Activated B cell treated with CpG ODN at 0.5 μM for 24 hours (primary cell): Measurements from ENCODE around the gene PSEN2. TPM values are rescaled to one million over a fixed set of nuclear protein-coding genes. Genes with fewer than 3 reads are reported as not detected.
A peak's percentile ranks its signal among the peaks of the same experiment; 100 is the strongest.

Experiments used
- ATAC-seq: fragments of 200-7000 bp; cut with Tn5 transposase; one replicate; pipeline ENCODE4 v1.10.0; 2021; ENCODE audit warnings: low read depth, mild to moderate bottlenecking, moderate library complexity
- CTCF ChIA-PET: fragments of 350-600 bp; sonication (Branson Sonifier 250); formaldehyde crosslinking; loops from one replicate; lab custom pipeline; 2021; ENCODE audit warnings: antibody characterized with exemption; lab: Charles Lee
- POLR2A ChIA-PET: fragments of 350-600 bp; sonication (Branson Sonifier 250); formaldehyde crosslinking; loops from one replicate; lab custom pipeline; 2021; ENCODE audit warnings: antibody characterized with exemption; lab: Charles Lee
- DNase-seq: peaks from one replicate; pipeline ENCODE4 v3.0.0; 2022
- H3K27ac Mint-ChIP-seq: one replicate; pipeline ENCODE4 v1.8.0; 2020; ENCODE audit warnings: mixed read lengths
- H3K27me3 Mint-ChIP-seq: one replicate; pipeline ENCODE4 v1.8.0; 2021; ENCODE audit warnings: mixed read lengths
- H3K36me3 Mint-ChIP-seq: one replicate; pipeline ENCODE4 v1.8.0; 2021; ENCODE audit warnings: low read depth, mixed read lengths
- H3K4me1 Mint-ChIP-seq: one replicate; pipeline ENCODE4 v1.8.0; 2021; ENCODE audit warnings: mixed read lengths
- H3K4me3 Mint-ChIP-seq: one replicate; pipeline ENCODE4 v1.8.0; 2020; ENCODE audit warnings: mild to moderate bottlenecking, mixed read lengths
- H3K9me3 Mint-ChIP-seq: one replicate; pipeline ENCODE4 v1.8.0; 2020; ENCODE audit warnings: mixed read lengths
- CTCF ChIP-seq: fragments of 200-600 bp; IDR thresholded peaks from one replicate; pipeline ENCODE4 v1.8.0; 2022; ENCODE audit warnings: antibody characterized with exemption, mild to moderate bottlenecking
- intact Hi-C: fragments of 100-400 bp; cut with micrococcal nuclease; formaldehyde crosslinking; loops from one replicate; pipeline ENCODE4 v1.15.1; 2024
- total RNA-seq: library from RNA; stranded (reverse); gene quantifications from 2 replicates; pipeline ENCODE4 v1.2.3, GENCODE V29; 2022

The PSEN2 gene
- 13.4 and 14.3 TPM in 2 replicates for total RNA-seq

- DNase-seq (peak; percentile 80), ATAC-seq (peak; percentile 96)
- CTCF ChIA-PET: interaction anchor here (0.7 to 1.3 kb wide), 2 partner anchors 244 kb away, joined by 3 to 5 read pairs; no protein-coding TSS in a partner anchor
- POLR2A ChIA-PET: interaction anchor here (0.7 to 1.6 kb wide), 5 partner anchors 12 to 743 kb away, joined by 3 to 6 read pairs (median 4); partner anchors contain the start of gene PARP1
- Mint-ChIP-seq H3K9me3 (no peaks in the 10 kb centered on the region), H3K4me3 (peak within 1 kb of the TSS; percentile 87), H3K4me1 (peaks cover 24% of the 10 kb centered on the region), H3K27ac (peak within 1 kb of the TSS; percentile 53), H3K27me3 (no peaks in the 10 kb centered on the region), H3K36me3 (peaks cover 3% of the 10 kb centered on the region)
- intact Hi-C loops: loop anchor here (1.0 to 5.0 kb wide), 3 partner anchors 12 to 238 kb away; no protein-coding TSS in a partner anchor
- no peak for TF ChIP-seq CTCF
Measured at GRCh38 chr1:226870401-226871279, at the start of gene PSEN2. Gene PSEN2, plus strand, starts transcription at chr1:226870616. Its CDS starts 11,292 bp downstream, at chr1:226881908.

- H3K36me3 Mint-ChIP-seq: no peaks in the 10 kb centered on the region
- CTCF ChIA-PET: interaction anchor here (1.5 kb wide), 1 partner anchor 195 kb away, joined by 3 read pairs; no protein-coding TSS in a partner anchor
- H3K4me3 Mint-ChIP-seq: no peak overlapping the region
- no peak for DNase-seq
- POLR2A ChIA-PET: no interaction called here
- no peaks in the 10 kb centered on the region for H3K9me3 Mint-ChIP-seq
- ATAC-seq: no peak
- H3K4me1 Mint-ChIP-seq: peaks cover 23% of the 10 kb centered on the region
- H3K27ac Mint-ChIP-seq: no peak overlapping the region
- H3K27me3 Mint-ChIP-seq: no peaks in the 10 kb centered on the region
- no peak for TF ChIP-seq CTCF
- intact Hi-C loops: no loop called here
Measured at GRCh38 chr1:226820941-226821718, 49.3 kb upstream of the PSEN2 start.

- H3K36me3 Mint-ChIP-seq: no peaks in the 10 kb centered on the region
- DNase-seq: no peak
- H3K9me3 Mint-ChIP-seq: no peaks in the 10 kb centered on the region
- POLR2A ChIA-PET: no interaction called here
- no peak for ATAC-seq
- H3K27ac Mint-ChIP-seq: no peak overlapping the region
- no peak for TF ChIP-seq CTCF
- no peak overlapping the region for H3K4me3 Mint-ChIP-seq
- no peaks in the 10 kb centered on the region for H3K27me3 Mint-ChIP-seq
- CTCF ChIA-PET: no interaction called here
- intact Hi-C loops: no loop called here
- peaks cover 23% of the 10 kb centered on the region for H3K4me1 Mint-ChIP-seq
Measured at GRCh38 chr1:226821719-226822085, 48.7 kb upstream of the PSEN2 start.

GRCh38 chr1:226823643-226824042 lies 46.8 kb upstream of the PSEN2 start:
- no peaks in the 10 kb centered on the region for H3K36me3 Mint-ChIP-seq
- no peak for TF ChIP-seq CTCF
- DNase-seq (no peak), ATAC-seq (no peak)
- H3K27me3 Mint-ChIP-seq: no peaks in the 10 kb centered on the region
- CTCF ChIA-PET: interaction anchor here (1.0 to 7.5 kb wide), 4 partner anchors 136 to 215 kb away, joined by 3 to 91 read pairs (median 15); no protein-coding TSS in a partner anchor
- peaks cover 37% of the 10 kb centered on the region for H3K4me1 Mint-ChIP-seq
- H3K4me3 Mint-ChIP-seq: no peak overlapping the region
- no peak overlapping the region for H3K27ac Mint-ChIP-seq
- H3K9me3 Mint-ChIP-seq: no peaks in the 10 kb centered on the region
- POLR2A ChIA-PET: interaction anchor here (0.5 to 1.4 kb wide), 3 partner anchors 25 to 200 kb away, joined by 4 to 5 read pairs (median 4); no protein-coding TSS in a partner anchor
- intact Hi-C loops: no loop called here
